ENCODE measurements around the gene GALNT18. TPM values are rescaled to one million over a fixed set of nuclear protein-coding genes. Genes with fewer than 3 reads are reported as not detected.

Gene GALNT18
- total and polyA plus RNA-seq, 4 donors: 2.1 to 11.0 (median 3.8) TPM

DNA sequence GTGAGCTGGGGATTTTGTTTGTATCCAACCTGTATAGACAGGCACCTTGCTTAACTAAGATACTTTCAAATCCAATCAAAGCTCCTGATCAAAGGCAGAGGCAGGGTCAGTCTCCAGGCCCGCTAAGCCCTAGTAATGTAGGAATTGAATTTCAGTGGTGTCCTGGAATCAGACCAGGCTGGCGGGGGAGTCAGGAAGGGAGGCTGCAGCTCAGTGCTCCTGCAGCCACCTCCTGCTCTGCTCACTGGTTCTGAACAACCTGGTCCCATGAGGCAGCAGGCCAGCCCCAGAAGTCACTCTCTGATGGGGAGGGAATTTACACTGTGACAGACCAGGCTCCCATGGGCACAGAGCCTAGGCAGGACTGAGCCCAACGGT is 38.5 kb upstream of the GALNT18 start:
- 89% methylated on average over 3 of the region's 3 CpGs for WGBS

More for the DNA sequence above, 38.5 kb upstream of the GALNT18 start:
- H3K27me3 ChIP-seq (ENCODE audit: control insufficient read depth in 4 of 4, insufficient read depth in 4 of 4, low read length in 3 of 4): no peaks in the 10 kb centered on the region
- H3K27ac ChIP-seq (ENCODE audit: low read depth in 1 of 2, low read length in 2 of 2): no peak overlapping the region
- H3K9me3 ChIP-seq (ENCODE audit: control insufficient read depth in 4 of 4, low read length in 3 of 4): no peaks in the 10 kb centered on the region
- no peak overlapping the region for H3K4me3 ChIP-seq (ENCODE audit: low read depth in 1 of 3, low read length in 3 of 3)
- no peak overlapping the region for H3K9ac ChIP-seq (ENCODE audit: low read depth in 1 of 2, low read length in 2 of 2)
- no peaks in the 10 kb centered on the region for H3K4me1 ChIP-seq (ENCODE audit: control insufficient read depth in 4 of 4, insufficient read depth in 4 of 4, low read length in 3 of 4)
- TF ChIP-seq SP1 (IDR thresholded peaks at IDR 0.05) (no peak), TAF1 (conservative IDR thresholded peaks at IDR 0.05) (no peak), HNF4A (conservative IDR thresholded peaks at IDR 0.05) (no peak), EGR1 (IDR thresholded peaks at IDR 0.05; ENCODE audit: low read depth in 2 of 2) (no peak), GABPA (IDR thresholded peaks at IDR 0.05 in 1 of 2, conservative IDR thresholded peaks at IDR 0.05 in 1 of 2) (no peak), RXRA (IDR thresholded peaks at IDR 0.05) (no peak), RAD21 (IDR thresholded peaks at IDR 0.05) (no peak), HNF4G (IDR thresholded peaks at IDR 0.05) (no peak), NR2F2 (IDR thresholded peaks at IDR 0.05) (no peak), FOXA2 (IDR thresholded peaks at IDR 0.05) (no peak), YY1 (IDR thresholded peaks at IDR 0.05) (no peak), FOXA1 (IDR thresholded peaks at IDR 0.05) (no peak), JUND (IDR thresholded peaks at IDR 0.05) (no peak)
- TF ChIP-seq, protein P1, sequence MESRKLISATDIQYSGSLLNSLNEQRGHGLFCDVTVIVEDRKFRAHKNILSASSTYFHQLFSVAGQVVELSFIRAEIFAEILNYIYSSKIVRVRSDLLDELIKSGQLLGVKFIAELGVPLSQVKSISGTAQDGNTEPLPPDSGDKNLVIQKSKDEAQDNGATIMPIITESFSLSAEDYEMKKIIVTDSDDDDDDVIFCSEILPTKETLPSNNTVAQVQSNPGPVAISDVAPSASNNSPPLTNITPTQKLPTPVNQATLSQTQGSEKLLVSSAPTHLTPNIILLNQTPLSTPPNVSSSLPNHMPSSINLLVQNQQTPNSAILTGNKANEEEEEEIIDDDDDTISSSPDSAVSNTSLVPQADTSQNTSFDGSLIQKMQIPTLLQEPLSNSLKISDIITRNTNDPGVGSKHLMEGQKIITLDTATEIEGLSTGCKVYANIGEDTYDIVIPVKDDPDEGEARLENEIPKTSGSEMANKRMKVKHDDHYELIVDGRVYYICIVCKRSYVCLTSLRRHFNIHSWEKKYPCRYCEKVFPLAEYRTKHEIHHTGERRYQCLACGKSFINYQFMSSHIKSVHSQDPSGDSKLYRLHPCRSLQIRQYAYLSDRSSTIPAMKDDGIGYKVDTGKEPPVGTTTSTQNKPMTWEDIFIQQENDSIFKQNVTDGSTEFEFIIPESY (IDR thresholded peaks at IDR 0.05): no peak
- TF ChIP-seq, protein P2, sequence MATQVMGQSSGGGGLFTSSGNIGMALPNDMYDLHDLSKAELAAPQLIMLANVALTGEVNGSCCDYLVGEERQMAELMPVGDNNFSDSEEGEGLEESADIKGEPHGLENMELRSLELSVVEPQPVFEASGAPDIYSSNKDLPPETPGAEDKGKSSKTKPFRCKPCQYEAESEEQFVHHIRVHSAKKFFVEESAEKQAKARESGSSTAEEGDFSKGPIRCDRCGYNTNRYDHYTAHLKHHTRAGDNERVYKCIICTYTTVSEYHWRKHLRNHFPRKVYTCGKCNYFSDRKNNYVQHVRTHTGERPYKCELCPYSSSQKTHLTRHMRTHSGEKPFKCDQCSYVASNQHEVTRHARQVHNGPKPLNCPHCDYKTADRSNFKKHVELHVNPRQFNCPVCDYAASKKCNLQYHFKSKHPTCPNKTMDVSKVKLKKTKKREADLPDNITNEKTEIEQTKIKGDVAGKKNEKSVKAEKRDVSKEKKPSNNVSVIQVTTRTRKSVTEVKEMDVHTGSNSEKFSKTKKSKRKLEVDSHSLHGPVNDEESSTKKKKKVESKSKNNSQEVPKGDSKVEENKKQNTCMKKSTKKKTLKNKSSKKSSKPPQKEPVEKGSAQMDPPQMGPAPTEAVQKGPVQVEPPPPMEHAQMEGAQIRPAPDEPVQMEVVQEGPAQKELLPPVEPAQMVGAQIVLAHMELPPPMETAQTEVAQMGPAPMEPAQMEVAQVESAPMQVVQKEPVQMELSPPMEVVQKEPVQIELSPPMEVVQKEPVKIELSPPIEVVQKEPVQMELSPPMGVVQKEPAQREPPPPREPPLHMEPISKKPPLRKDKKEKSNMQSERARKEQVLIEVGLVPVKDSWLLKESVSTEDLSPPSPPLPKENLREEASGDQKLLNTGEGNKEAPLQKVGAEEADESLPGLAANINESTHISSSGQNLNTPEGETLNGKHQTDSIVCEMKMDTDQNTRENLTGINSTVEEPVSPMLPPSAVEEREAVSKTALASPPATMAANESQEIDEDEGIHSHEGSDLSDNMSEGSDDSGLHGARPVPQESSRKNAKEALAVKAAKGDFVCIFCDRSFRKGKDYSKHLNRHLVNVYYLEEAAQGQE (IDR thresholded peaks at IDR 0.05): no peak
- TF ChIP-seq, protein P3, sequence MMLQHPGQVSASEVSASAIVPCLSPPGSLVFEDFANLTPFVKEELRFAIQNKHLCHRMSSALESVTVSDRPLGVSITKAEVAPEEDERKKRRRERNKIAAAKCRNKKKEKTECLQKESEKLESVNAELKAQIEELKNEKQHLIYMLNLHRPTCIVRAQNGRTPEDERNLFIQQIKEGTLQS (IDR thresholded peaks at IDR 0.05): no peak
- TF ChIP-seq, protein P4, sequence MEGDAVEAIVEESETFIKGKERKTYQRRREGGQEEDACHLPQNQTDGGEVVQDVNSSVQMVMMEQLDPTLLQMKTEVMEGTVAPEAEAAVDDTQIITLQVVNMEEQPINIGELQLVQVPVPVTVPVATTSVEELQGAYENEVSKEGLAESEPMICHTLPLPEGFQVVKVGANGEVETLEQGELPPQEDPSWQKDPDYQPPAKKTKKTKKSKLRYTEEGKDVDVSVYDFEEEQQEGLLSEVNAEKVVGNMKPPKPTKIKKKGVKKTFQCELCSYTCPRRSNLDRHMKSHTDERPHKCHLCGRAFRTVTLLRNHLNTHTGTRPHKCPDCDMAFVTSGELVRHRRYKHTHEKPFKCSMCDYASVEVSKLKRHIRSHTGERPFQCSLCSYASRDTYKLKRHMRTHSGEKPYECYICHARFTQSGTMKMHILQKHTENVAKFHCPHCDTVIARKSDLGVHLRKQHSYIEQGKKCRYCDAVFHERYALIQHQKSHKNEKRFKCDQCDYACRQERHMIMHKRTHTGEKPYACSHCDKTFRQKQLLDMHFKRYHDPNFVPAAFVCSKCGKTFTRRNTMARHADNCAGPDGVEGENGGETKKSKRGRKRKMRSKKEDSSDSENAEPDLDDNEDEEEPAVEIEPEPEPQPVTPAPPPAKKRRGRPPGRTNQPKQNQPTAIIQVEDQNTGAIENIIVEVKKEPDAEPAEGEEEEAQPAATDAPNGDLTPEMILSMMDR (IDR thresholded peaks at IDR 0.05; ENCODE audit: low read depth, low read length, missing input control): no peak
- TF ChIP-seq, protein P5, sequence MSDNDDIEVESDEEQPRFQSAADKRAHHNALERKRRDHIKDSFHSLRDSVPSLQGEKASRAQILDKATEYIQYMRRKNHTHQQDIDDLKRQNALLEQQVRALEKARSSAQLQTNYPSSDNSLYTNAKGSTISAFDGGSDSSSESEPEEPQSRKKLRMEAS (IDR thresholded peaks at IDR 0.05): no peak
- no peaks in the 10 kb centered on the region for H3K36me3 ChIP-seq (ENCODE audit: control insufficient read depth in 4 of 4, insufficient read depth in 3 of 4, low read depth in 1 of 4, low read length in 3 of 4)
- no peak for DNase-seq (ENCODE audit: low spot score)

Measured in liver (tissue), 9 donors.